Measurements from ENCODE around the gene DENND4A.

DNA sequence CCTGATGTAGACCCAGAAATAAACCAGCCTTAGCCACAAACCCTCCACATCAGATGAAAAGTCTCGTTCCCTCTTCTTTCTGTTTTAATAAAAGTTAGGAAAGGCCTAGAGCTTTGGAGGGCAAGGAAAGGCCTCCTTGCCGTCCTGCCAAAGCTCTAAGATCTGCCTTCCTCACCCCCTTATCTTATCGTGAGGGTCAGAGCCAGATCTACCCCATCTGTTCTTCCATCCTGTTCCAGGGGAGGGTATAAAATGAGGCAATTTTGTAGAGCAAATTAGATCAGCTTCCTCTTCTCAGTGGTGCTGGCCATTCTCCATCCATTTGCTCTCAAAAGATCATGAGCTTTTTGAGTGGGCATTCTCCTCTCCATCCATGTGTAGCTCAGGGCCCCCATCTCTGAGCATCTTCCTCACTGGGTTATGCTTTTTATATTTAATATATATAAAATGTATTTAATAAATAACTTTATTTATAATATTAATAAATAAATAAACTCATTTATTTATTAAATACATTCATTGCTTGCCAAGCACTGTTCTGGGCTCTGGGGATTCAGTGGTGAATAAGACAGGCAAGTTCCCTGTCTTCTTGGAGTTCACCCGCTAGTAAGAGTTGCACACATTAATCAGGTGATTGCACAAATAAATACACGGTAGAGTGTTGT is 172.3 kb downstream of the DENND4A start:
- TF ChIP-seq CTCF (IDR thresholded peaks at IDR 0.05) = no peak
- TF ChIP-seq EZH2 (IDR thresholded peaks at IDR 0.05; ENCODE audit: borderline replicate concordance, insufficient read depth, low read depth, low read length, poor library complexity, severe bottlenecking) = no peak
